Natural killer cell (primary cell): Measurements from ENCODE around the gene SP140. TPM values are rescaled to one million over a fixed set of nuclear protein-coding genes. Genes with fewer than 3 reads are reported as not detected.

Experiments
- ATAC-seq, 3 donors: fragments of 150-1000 bp in 2 of 3; fragments of 200-7000 bp in 1 of 3; cut with Tn5 transposase; 1 replicate in 1 of 3; 2 replicates in 2 of 3; pipeline ENCODE4 v1.10.0; 2021; ENCODE audit warnings: mild to moderate bottlenecking in 2 of 3, moderate library complexity in 2 of 3
- DNase-seq, 2 donors: peaks; one replicate each; pipeline versions ENCODE4 v3.0.0 to v3.0.0-alpha.2; 2013 to 2021; ENCODE audit warnings: mixed read lengths in 1 of 2
- H3K27ac ChIP-seq: one replicate; pipeline ENCODE4 v1.5.1; 2013; ENCODE audit warnings: mild to moderate bottlenecking, low read length
- H3K27me3 ChIP-seq: one replicate; pipeline ENCODE4 v1.6.1; 2013; ENCODE audit warnings: low read length; ENCODE audit not compliant: control insufficient read depth, insufficient read depth
- H3K36me3 ChIP-seq: one replicate; pipeline ENCODE4 v1.6.1; 2013; ENCODE audit warnings: low read length; ENCODE audit not compliant: control insufficient read depth, insufficient read depth
- H3K4me1 ChIP-seq: one replicate; pipeline ENCODE4 v1.6.1; 2013; ENCODE audit warnings: low read length; ENCODE audit not compliant: control insufficient read depth, insufficient read depth
- H3K4me3 ChIP-seq: one replicate; pipeline ENCODE4 v1.5.1; 2013; ENCODE audit warnings: low read length
- H3K9me3 ChIP-seq: one replicate; pipeline ENCODE4 v1.6.1; 2013; ENCODE audit warnings: low read length; ENCODE audit not compliant: control insufficient read depth, insufficient read depth
- H3K27ac Mint-ChIP-seq, 2 donors: one replicate each; pipeline ENCODE4 v1.8.0; 2022; ENCODE audit warnings: mild to moderate bottlenecking in 2 of 2, mixed read lengths in 2 of 2, moderate library complexity in 1 of 2
- H3K27me3 Mint-ChIP-seq, 2 donors: one replicate each; pipeline ENCODE4 v1.8.0; 2022; ENCODE audit warnings: low read depth in 2 of 2, mixed read lengths in 2 of 2
- H3K36me3 Mint-ChIP-seq: one replicate; pipeline ENCODE4 v1.8.0; 2022; ENCODE audit warnings: mixed read lengths
- H3K4me1 Mint-ChIP-seq, 2 donors: one replicate each; pipeline ENCODE4 v1.8.0; 2022; ENCODE audit warnings: mixed read lengths in 2 of 2
- H3K4me3 Mint-ChIP-seq: one replicate; pipeline ENCODE4 v1.8.0; 2022; ENCODE audit warnings: mild to moderate bottlenecking, moderate library complexity, mixed read lengths
- H3K9me3 Mint-ChIP-seq, 2 donors: one replicate each; pipeline ENCODE4 v1.8.0; 2022; ENCODE audit warnings: mixed read lengths in 2 of 2
- CTCF ChIP-seq: fragments of 200-600 bp; IDR thresholded peaks from one replicate; pipeline ENCODE4 v1.8.0; 2022; ENCODE audit warnings: antibody characterized with exemption
- WGBS: methylation state at CpG from one replicate; pipeline ENCODE4 v1.1.7; 2013; ENCODE audit warnings: missing lambda C conversion rate; ENCODE audit not compliant: insufficient coverage; 5-methylcytosine and 5-hydroxymethylcytosine counted together
- intact Hi-C: fragments of 100-400 bp; cut with micrococcal nuclease; formaldehyde crosslinking; loops from one replicate; pipeline ENCODE4 v1.14.2; 2022
- total RNA-seq, 4 donors: library from RNA; stranded (reverse); fragments of 120-200 nt in 1 of 4; gene quantifications; one replicate each; pipeline versions ENCODE4 v1.2.3 to v1.2.4, GENCODE V29; 2013 to 2022

Gene SP140
- total RNA-seq, 3 donors from 2014 or later (not counting 1 experiment from before 2014, with no cell fraction given), result 69.1 to 89.9 (median 77.4) TPM

- Mint-ChIP-seq H3K4me3 (no peak overlapping the region), H3K36me3 (no peaks in the 10 kb centered on the region), H3K4me1 (peaks cover 9 to 11% of the 10 kb centered on the region in 2 donors), H3K9me3 (no peaks in the 10 kb centered on the region), H3K27ac (no peak overlapping the region), H3K27me3 (no peaks in the 10 kb centered on the region)
- intact Hi-C loops, result no loop called here
- TF ChIP-seq CTCF, result no peak
- Histone ChIP-seq H3K27me3 (no peaks in the 10 kb centered on the region), H3K4me3 (no peak overlapping the region), H3K27ac (no peak overlapping the region), H3K9me3 (no peaks in the 10 kb centered on the region), H3K4me1 (peaks cover 12% of the 10 kb centered on the region), H3K36me3 (peaks cover 29% of the 10 kb centered on the region)
- 94% methylated on average over 4 of the region's 4 CpGs for WGBS
- peak in 1 of 3 donors; percentile 32 for ATAC-seq
- peak in 1 of 2 donors; percentile 58 for DNase-seq
Observed at GRCh38 chr2:230254152-230254881, 28.8 kb downstream of the SP140 start.

GRCh38 chr2:230256733-230257332 lies 31.3 kb downstream of the SP140 start:
- H3K27ac ChIP-seq, result no peak overlapping the region
- no peaks in the 10 kb centered on the region for H3K9me3 Mint-ChIP-seq
- H3K27me3 ChIP-seq, result no peaks in the 10 kb centered on the region
- intact Hi-C loops, result no loop called here
- peaks cover 27 to 29% of the 10 kb centered on the region in 2 donors for H3K4me1 Mint-ChIP-seq
- H3K27ac Mint-ChIP-seq, result peak overlapping the region; percentile 17 to 54
- H3K9me3 ChIP-seq, result no peaks in the 10 kb centered on the region
- DNase-seq (no peak), ATAC-seq (peak in 2 of 3 donors; percentile 58 to 63)
- 75% methylated on average over 3 of the region's 3 CpGs for WGBS
- peaks cover 14% of the 10 kb centered on the region for H3K36me3 Mint-ChIP-seq
- H3K4me1 ChIP-seq, result peaks cover 12% of the 10 kb centered on the region
- no peak for TF ChIP-seq CTCF
- H3K27me3 Mint-ChIP-seq, result no peaks in the 10 kb centered on the region
- peaks cover 19% of the 10 kb centered on the region for H3K36me3 ChIP-seq
- no peak overlapping the region for H3K4me3 ChIP-seq
- no peak overlapping the region for H3K4me3 Mint-ChIP-seq

GRCh38 chr2:230258483-230258882 lies 32.9 kb downstream of the SP140 start:
- Histone ChIP-seq H3K27me3 (no peaks in the 10 kb centered on the region), H3K36me3 (peaks cover 11% of the 10 kb centered on the region), H3K4me1 (peaks cover 12% of the 10 kb centered on the region), H3K4me3 (no peak overlapping the region), H3K27ac (no peak overlapping the region), H3K9me3 (no peaks in the 10 kb centered on the region)
- H3K9me3 Mint-ChIP-seq, result no peaks in the 10 kb centered on the region
- peaks cover 14% of the 10 kb centered on the region for H3K36me3 Mint-ChIP-seq
- no peak for ATAC-seq
- no peaks in the 10 kb centered on the region for H3K27me3 Mint-ChIP-seq
- 93% methylated on average over 2 of the region's 4 CpGs for WGBS
- no peak overlapping the region for H3K4me3 Mint-ChIP-seq
- no peak for TF ChIP-seq CTCF
- no peak for DNase-seq
- intact Hi-C loops, result no loop called here
- no peak overlapping the region for H3K27ac Mint-ChIP-seq
- H3K4me1 Mint-ChIP-seq, result peaks cover 41 to 43% of the 10 kb centered on the region in 2 donors
